Dedifferentiated amniotic fluid mesenchymal stem cell (primary cell): ENCODE data around the gene TUBGCP3.

Source experiments
- DNase-seq: peaks from one replicate; pipeline ENCODE4 v3.0.0-alpha.2; 2016; ENCODE audit errors: extremely low spot score

TUBGCP3 gene

DNA sequence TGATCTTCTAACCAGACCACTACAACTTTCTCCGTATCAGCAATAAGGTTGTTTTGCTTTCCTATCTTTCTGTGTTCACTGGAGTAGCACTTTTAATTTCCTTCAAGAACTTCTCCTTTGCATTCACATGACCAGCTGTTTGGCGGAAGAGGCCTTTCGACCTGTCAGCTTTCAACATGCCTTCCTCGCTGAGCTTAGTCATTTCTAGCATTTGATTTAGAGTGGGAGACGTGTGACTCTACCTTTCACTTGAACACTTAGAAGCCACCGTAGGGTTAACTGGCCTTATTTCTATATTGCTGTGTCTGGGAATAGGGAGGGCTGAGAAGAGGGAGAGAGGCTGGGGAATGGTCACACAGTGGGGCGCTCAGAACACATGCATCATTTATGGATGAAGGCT, 104.7 kb downstream of the TUBGCP3 start:
- DNase-seq: no peak

DNA sequence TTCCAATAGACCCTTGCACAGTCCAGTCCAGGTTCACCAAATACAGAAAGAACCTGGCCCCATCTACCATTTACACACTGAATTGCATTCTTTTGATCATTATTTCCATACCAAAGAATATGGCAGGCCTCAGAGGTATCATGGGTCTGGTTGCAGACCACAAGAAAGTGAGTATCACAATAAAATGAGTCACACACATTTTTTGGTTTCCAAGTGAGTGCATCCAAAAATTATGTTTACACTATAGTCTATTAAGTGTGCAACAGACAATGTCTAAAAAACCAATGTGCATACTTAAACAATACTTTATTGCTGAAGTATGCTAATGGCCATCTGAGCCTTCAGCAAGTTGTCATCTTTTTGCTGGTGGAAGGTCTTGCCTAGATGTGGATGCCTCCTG, 106.5 kb downstream of the TUBGCP3 start:
- DNase-seq: no peak

DNA sequence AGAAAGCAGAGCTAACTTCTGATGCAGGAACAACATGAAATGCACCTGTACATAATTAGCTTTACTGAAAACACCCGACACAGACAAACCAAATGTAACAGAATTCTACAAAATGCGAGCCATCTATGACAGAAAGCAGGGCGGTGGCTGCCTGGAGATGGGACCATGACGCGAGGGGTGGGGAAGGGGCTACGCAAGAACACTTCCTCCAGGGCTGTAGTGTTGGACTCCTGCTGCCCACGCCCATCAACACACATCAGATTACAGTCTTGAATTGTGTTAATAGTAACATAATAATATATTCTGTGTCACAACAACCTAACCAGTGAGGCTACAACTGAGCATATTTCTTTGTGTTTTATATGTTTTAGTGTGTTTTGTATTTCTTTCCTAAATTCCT, 108.6 kb downstream of the TUBGCP3 start:
- no peak for DNase-seq

DNA sequence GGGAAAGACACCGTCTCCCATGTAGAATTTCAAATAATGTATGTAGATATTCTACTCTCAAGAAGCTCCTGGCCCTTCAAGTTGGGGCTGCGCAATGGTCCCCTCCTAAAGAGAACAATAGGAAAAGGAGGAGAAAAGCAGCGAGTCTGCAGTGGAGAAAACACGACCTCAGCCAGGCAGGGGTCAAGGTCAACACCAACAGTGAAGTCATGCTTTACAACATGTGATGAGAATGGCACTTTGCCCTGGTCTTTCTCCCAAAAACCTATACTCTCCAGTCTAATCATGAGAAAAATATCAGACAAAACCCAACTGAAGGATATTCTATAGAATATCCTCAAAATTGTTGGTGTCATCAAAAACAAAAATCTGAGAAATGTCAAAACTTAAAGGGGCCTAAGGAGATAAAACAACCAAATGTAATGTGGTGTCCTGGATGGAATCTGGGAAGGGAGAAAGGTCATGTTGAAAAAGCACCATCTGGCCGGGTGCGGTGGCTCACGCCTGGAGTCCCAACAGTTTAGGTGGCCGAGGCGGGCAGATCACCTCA, 110.8 kb downstream of the TUBGCP3 start:
- no peak for DNase-seq

DNA sequence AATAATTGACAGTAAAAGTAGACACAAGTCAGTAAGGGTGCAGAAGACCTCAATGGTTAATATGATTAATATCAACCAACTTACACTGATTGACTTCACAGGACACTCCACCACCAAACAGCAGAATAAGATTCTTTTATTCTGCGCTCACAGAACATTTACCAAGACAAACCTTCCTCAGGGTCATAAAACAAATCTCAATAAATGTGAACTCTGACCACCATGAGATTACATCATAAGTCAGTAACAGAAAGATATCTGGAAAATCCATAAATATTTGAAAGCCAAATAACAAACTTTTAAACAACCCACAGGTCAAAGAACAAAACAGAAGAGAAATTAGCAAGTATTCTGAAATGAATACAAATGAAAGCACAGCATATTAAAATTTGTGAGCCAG, 112.1 kb downstream of the TUBGCP3 start:
- DNase-seq: no peak

DNA sequence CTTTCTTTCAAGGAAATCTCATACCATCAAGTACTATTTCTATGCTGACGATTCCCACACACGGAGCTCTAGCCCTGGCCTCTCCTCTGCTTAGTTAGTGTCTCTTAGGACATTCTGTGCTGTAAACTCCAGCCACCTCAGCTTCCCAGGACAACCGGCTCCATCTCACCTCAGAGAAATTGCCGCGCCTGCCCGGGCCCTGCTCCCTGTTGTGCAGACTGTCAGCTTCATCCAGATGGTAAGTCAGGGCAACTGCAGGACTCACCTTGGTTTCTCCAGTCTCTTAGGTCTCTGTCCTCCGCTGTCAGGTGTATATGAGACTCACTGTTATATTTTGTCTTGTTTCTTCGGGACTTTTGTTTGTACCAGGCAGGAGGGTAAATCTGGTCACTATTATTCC, 113.1 kb downstream of the TUBGCP3 start:
- no peak for DNase-seq

DNA sequence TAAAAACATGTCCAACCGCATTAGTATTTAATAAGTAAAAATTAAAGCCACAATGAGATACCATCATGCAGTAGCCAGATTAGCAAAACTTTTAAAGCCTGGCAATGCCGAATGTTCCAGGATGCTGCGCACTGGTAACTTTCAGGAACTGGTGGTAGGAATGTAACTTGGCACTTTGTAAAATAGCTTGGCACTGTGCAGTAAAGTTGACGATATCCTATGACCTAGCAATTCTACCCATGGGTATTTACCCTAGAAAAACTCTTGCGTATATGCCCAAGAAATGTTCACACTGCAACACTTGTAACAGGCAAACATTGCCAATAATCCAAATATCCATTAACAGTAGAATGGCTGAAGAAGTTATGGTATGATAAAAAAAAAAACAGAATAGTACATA, 114.1 kb downstream of the TUBGCP3 start:
- no peak for DNase-seq

DNA sequence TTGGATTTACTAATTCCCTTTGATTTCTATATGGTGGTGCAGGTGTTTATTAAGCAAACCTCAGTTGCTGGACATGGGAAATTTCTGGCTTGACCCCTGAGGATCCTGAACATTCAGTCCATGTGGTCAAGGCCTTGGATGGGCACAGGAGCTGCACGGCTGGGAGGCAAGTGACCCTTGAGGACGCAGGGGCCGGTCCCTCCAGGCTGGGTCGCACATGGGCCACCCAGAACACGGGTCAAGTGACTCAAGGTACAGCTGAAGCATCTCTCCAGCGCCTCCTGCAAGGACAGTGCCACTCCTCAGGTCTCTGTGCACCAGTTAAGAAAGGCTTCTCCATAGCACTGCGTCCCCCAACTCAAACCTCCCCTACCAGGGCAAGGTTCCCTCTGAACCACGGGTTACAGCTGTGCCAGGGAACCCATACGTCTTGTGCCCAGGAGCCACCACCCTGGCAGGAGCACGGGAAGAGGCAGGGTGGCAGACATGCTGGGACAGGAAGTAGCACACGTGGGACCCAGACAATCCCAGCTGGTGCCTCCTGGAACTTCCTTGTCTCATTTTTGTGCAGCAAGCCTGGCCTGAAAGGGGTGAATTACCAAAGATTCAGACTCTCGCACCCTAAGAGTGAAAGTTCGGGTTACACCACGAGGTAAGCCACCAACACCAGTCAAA, 118.7 kb downstream of the TUBGCP3 start:
- no peak for DNase-seq

DNA sequence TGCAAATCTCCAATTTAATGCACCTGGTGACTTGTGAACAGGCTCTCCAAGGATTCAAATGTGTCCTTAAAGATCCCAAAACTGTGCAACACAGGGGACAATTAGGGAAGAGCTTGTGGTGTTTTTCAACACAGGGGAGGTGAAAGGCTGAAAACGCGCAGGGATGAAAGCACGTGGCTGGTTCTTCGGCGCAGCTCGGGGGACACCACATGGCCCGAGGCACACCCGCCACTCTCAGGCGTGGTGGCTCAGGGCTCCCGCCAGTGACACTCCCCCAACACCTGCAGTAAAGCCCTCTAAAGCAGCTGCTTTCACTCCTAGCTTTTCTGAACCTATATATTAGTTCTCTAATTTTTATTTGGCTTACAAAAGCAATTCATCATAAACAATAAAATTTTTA, 119.9 kb downstream of the TUBGCP3 start:
- DNase-seq: no peak

DNA sequence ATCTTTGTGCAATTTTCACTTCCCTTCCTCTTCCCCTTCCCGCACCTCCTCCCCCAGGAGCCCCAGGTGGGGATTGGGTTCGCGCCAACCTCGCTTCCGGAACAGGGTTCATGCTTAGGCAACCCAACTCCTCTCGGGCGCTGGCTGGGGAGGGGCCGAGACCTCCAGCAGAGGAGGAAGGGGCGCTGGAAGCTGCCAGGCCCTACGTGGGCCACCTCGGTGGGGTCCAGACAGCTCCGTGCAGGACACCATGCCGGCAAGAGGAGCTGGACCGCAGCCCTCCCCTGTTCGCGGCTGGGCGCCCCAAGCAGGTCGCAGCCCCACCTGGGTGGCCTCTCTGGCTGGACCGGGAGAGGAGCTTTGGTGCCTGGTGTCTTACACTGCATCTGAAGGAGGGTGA, 120.7 kb downstream of the TUBGCP3 start:
- no peak for DNase-seq

DNA sequence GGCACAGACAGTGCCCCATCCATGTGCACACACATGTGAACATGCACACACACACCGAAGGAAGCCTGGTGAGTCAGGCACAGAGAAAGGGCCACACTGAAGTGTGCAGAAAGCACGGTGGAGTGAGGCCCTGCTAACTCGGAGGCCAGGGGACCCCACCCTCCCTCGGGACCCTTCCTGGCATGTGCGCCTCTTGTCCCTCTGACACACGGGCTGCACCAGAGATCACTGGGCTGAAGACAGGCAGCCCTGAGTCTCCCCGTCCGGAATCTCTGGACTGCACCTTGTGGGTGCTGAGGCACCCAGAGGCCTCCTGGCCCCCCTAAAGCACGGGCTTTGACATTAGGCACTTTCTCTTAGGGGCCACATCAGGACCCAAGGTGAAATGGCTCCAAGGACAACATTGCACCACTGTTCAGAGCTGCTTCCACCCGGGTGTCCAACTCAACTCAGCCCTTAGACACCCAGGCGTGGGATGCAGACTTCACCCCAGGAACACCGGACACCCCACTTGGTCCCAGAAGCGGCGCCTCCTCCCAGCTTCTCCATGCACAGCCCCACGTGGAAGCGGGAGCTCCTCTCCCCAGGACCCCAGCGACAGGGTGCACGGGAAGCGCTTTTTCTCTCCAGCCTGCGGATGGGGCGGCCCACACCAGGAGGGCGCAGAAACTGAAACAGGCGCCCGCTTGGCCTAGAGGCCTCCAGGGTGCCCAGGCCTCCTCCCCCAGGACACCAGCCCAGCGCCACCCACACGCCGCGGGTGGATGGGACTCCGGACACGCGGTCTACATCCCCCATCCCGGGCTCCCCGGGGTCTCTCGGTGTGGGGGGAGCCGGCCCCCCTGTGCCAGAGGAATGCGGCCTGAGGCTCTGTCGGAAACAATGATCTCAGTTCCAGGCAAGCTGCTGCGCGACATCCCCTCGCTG, 121.6 kb downstream of the TUBGCP3 start:
- DNase-seq: no peak

DNA sequence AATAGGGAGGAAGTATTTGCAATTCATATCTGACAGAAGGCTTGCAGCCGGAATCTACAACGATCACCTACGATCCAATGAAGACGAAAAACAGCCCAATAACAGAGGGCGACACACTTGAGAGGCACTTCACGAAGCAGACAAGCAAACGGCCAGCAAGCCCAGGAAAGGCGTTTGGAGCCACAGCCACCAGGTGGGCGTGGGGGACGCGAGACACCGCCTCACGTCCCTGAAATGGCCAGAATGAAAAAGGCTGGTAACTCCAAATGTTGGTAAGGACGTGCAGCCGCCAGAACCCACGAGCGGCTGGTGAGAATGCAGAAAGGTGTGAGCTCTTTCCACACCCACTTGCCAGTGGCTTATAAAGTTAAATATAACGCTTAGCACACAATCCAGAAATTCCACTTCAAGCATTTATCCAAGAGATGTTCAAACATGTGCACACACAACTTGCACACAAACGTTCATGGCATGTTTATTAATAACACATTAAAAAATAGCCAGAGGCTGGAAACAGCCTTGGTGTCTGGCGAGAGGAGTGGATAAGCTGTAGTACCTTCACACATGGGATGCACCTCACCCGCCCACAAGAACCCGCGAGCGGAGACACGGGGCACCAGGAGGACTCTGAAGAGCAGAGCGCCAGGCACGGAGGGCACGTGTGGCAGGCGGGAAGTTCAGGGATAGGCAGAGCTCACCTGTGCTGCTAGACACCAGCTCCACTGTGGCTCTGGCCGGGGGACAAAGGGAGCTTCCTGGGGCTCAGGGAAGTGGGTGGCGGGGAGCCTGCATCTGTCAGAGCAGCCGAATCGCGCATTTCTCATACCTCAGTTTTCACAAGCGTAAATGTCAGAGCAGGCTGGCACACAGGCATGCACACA, 122.5 kb downstream of the TUBGCP3 start:
- DNase-seq: no peak

DNA sequence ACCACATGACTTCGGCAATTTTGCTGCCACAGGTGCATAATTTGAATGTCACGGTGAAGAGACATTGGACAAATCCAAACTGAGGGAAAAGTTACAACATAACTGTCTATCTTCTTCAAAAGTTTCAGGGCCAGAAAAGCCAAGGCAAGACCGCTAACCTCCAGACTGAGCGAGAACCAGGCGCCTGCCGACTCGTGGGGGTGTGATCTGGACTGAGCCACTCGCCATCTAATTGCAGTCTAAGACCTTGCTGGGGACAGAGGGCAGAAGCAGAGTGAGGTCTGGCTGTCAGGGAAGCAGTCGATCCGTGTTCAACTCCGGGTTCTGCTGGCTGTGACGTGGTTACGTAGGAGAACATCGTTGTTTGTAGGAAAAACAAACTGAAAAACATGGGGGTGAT, 123.2 kb downstream of the TUBGCP3 start:
- DNase-seq: no peak

DNA sequence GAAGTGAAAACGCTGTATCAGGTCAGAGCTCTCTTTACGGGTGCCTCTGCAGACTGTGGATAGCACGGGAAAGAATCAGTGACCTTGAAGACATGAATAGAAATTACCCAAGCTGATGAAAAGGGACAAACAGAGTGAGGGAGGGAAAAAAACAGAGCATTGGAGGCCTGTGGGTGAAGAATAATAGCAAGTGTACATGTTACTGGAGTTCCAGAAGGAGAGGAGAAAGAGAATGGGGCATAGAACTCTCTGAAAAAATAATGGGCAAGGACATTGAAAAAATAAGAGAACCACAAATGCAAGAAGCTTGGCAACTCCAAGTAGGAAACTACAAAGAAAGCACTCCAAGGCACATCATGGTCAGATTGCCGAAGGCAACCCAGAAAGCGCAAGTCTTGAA, 125.5 kb downstream of the TUBGCP3 start:
- no peak for DNase-seq

DNA sequence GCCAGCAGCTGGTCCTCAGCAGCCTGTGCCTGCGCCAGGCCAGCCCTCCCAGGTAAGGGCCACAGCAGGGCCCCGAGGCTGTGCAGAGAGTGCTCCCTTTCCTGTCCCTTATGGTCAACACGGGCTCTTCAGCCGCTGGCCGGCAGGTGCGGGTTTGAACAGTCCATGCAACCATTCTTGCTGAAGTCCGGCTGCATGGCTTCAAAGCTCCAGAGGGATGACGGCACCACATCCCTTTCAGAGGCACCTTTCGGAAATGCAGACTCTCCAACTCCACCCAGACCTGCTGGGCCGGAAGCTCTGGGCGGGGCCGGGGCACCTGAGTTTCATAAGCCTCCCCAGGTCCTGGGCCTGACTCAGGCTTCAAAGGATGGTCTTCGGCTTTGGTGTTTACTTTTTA, 130.5 kb downstream of the TUBGCP3 start:
- DNase-seq: no peak

DNA sequence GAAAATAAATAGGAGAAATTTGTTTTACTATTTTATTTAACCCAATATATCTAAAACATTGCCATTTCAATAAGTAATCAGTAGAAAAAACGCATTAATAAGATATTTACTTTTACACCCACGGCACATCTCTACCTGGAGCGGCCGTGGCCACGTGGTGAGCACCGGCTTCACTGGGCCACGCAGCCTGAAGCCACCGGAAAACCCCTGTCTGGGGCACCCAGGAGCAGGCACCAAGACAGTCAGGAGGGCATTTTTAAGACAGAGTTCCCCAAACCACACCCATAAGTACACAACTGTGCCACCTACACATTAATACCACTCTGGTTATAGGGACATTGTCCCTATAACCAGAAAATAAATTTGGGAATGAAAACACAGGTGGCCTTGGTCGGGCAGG, 130.9 kb downstream of the TUBGCP3 start:
- DNase-seq: no peak

DNA sequence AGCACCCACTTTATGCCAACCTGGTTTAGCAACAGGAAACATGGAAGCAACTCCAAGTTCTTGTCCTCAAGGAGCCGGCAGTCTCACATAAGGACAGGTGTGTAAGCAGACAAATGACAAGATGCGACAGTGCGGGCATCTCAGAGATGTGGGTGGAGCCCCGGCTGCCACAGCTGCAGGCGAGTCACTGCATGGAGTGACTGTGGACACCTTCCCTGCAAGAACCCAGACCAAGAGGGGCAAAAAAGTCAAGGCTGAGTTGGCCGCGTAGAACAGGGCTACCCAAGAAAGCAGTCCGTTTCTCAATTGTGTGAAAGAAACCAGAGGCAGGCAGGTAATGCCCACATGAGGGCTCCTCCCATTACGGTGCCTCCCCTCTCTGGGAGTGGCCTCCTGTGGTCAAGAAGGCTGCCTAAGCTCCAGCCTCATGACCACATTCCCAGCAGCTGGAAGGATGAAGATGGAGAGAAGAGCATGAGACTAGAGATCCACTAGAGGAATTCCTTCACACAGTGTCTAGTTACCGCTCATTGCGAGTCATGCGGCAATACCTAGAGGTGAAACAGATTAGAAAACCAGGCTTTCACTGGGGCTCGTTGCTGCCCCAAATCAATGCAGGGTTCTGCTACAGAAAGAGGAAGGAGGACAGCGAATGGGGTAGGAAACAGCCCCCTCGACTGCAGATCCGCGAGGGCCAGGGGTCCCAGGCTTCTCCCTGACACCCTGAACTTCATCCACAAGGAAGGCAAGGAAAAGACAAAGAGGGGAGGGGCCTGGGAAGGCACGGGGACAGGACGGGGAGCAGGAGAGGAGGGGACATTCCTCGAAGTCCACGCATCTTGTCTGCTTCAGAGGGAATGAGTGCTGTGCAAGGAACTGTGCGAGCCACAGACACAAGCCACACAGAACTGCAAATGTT, 131.6 kb downstream of the TUBGCP3 start:
- DNase-seq: no peak

DNA sequence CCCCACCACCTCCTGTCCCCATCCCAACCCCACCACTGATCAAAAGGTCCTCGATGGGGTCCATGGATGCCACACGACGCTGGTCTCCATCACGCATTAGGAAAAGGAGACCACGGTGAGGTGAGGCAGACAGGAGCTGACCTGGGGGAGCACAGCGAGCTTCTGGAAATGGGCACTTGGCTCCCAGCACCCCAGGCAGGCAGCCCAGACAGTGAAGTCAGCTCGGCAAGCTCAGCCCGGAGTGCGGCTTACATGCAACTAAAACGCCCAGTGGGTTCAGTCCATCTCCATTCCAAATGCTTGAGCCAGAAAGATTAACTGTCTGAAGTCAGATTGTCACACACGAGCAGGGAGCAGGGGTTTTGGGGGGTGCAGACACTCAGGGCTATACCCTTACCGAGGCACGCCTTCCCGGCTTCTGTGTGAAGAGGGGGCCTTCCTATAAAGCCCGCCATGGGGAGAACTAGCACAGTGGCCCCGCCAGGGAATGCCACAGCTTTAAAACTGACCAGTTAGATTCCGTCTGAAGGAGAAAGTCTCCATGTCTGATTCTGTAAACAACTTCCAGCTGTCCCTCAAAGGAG, 132.4 kb downstream of the TUBGCP3 start:
- DNase-seq: no peak

DNA sequence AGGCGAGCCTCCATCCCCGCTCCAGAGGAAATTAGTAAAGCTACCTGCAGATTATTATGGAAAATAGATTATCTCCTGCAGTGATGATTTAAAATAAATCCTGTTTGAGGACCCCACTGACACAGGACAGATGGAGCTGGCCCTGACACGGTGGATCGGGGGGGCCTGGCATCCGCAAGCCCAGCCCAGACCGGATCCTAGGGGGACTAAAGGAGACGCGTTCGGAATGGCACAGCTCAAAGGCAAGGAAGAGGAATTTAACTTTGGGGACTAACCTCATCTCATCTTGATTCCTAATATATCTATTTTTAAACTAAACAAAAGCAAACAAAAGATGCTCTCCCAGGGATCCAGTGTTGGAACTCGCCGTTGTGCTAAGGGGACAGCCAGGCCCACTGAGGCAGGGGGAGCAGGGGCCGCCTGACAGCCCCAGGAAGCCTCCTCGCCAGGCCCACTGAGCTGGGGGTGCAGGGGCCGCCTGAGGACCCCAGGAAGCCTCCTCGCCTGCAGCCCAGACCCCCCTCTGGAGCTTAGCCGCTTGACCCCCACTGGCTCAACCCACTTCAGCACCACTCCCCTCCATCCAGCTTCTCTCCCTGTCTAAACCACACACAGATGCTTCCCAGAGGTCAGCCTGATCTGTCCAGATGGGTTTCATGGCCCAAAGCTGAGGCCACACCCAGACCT, 133.2 kb downstream of the TUBGCP3 start:
- no peak for DNase-seq
